AG08396 (cell line): ENCODE data around the gene SMC4.
A peak's percentile ranks its signal among the peaks of the same experiment; 100 is the strongest.
"Not testable (repeated sequence)": the region's sequence is repeated elsewhere in the genome, so short reads cannot be mapped to it uniquely, and the experiment has no call there.

Experiments
- DNase-seq: peaks from one replicate; pipeline ENCODE4 v3.0.0; 2012; ENCODE audit warnings: low spot score, mixed read lengths

Gene SMC4

GRCh38 chr3:160446522-160447056 lies 47.1 kb downstream of the SMC4 start:
- DNase-seq = no peak

GRCh38 chr3:160447544-160447943 lies 48.1 kb downstream of the SMC4 start:
- DNase-seq = no peak

GRCh38 chr3:160448845-160449635 lies 49.6 kb downstream of the SMC4 start:
- peak; percentile 13 for DNase-seq

- peak; percentile 98 for DNase-seq
Observed at GRCh38 chr3:160449636-160450598, 50.5 kb downstream of the SMC4 start, which contains the start of gene TRIM59. Gene TRIM59, minus strand, starts transcription at chr3:160449786. Its CDS starts 10,603 bp downstream, at chr3:160439183.

GRCh38 chr3:160450846-160451245 lies 51.4 kb downstream of the SMC4 start:
- peak; percentile 87 for DNase-seq

GRCh38 chr3:160451602-160452001 lies 52.2 kb downstream of the SMC4 start:
- no peak for DNase-seq

GRCh38 chr3:160452251-160452650 lies 52.8 kb downstream of the SMC4 start:
- not testable (repeated sequence) for DNase-seq

GRCh38 chr3:160454995-160455394 lies 55.5 kb downstream of the SMC4 start:
- DNase-seq = no peak

GRCh38 chr3:160455846-160456245 lies 56.4 kb downstream of the SMC4 start:
- no peak for DNase-seq

GRCh38 chr3:160458151-160458550 lies 58.7 kb downstream of the SMC4 start:
- DNase-seq = no peak

- no peak for DNase-seq
Observed at GRCh38 chr3:160459450-160459970, 60.1 kb downstream of the SMC4 start.

GRCh38 chr3:160460033-160460432 lies 60.6 kb downstream of the SMC4 start:
- no peak for DNase-seq

- DNase-seq = no peak
Observed at GRCh38 chr3:160464321-160464720, 64.9 kb downstream of the SMC4 start.

- no peak for DNase-seq
Observed at GRCh38 chr3:160464971-160465370, 65.5 kb downstream of the SMC4 start.

- no peak for DNase-seq
Observed at GRCh38 chr3:160470181-160470580, 70.7 kb downstream of the SMC4 start.

- no peak for DNase-seq
Observed at GRCh38 chr3:160471892-160472291, 72.4 kb downstream of the SMC4 start.

GRCh38 chr3:160472344-160472743 lies 72.9 kb downstream of the SMC4 start:
- no peak for DNase-seq

- peak; percentile 44 for DNase-seq
Observed at GRCh38 chr3:160473221-160473620, 73.8 kb downstream of the SMC4 start.

- peak; percentile 70 for DNase-seq
Observed at GRCh38 chr3:160473978-160474377, 74.5 kb downstream of the SMC4 start.

GRCh38 chr3:160474416-160474838 lies 75.0 kb downstream of the SMC4 start:
- DNase-seq = no peak

- DNase-seq = no peak
Observed at GRCh38 chr3:160475153-160475552, 75.7 kb downstream of the SMC4 start.

- no peak for DNase-seq
Observed at GRCh38 chr3:160475884-160476283, 76.4 kb downstream of the SMC4 start.
